Esophagus squamous epithelium (tissue), 5 donors: ENCODE data around the gene MLPH. TPM values are rescaled to one million over a fixed set of nuclear protein-coding genes. Genes with fewer than 3 reads are reported as not detected.
A peak's percentile ranks its signal among the peaks of the same experiment; 100 is the strongest.

ENCODE experiments used
- DNase-seq: peaks from one replicate; lab custom pipeline; 2025; lab: John Stamatoyannopoulos, UW
- H3K27ac ChIP-seq, 4 donors: fragments of 200-600 bp; sonication (generic); one replicate each; pipeline ENCODE4 v1.5.1; 2016 to 2019; ENCODE audit warnings: mild to moderate bottlenecking in 1 of 4
- H3K27me3 ChIP-seq, 4 donors: fragments of 200-600 bp; sonication (generic); 1 replicate in 3 of 4; 2 replicates in 1 of 4; pipeline versions ENCODE4 v1.5.1 to v1.6.0; 2017 to 2021; ENCODE audit warnings: antibody characterized with exemption in 1 of 4
- H3K36me3 ChIP-seq, 3 donors: fragments of 200-600 bp; sonication (generic); one replicate each; pipeline ENCODE4 v1.5.1; 2016 to 2019
- H3K4me1 ChIP-seq, 3 donors: fragments of 200-600 bp; sonication (generic); one replicate each; pipeline ENCODE4 v1.5.1; 2017 to 2019
- H3K4me3 ChIP-seq, 4 donors: fragments of 200-600 bp; sonication (generic); 1 replicate in 3 of 4; 2 replicates in 1 of 4; pipeline ENCODE4 v1.5.1; 2016 to 2019; ENCODE audit warnings: mild to moderate bottlenecking in 2 of 4, moderate library complexity in 1 of 4
- H3K9me3 ChIP-seq, 3 donors: fragments of 200-600 bp; sonication (generic); one replicate each; pipeline ENCODE4 v1.5.1; 2016 to 2019
- CTCF ChIP-seq, 6 experiments: fragments of 450-650 bp in 4 of 6; fragments of 200-600 bp in 2 of 6; sonication (generic) in 2 of 6; IDR thresholded peaks; one replicate each; pipeline ENCODE4 v1.5.1; 2016 to 2019; ENCODE audit warnings: antibody characterized with exemption in 6 of 6, mild to moderate bottlenecking in 4 of 6, moderate library complexity in 4 of 6
- POLR2A ChIP-seq, 4 donors: fragments of 450-650 bp; IDR thresholded peaks; one replicate each; pipeline ENCODE4 v1.6.1; 2017; ENCODE audit warnings: antibody characterized with exemption in 4 of 4, mild to moderate bottlenecking in 4 of 4, moderate library complexity in 3 of 4
- WGBS, 2 donors: methylation state at CpG; one replicate each; pipeline ENCODE4 v1.1.5; 2018; 5-methylcytosine and 5-hydroxymethylcytosine counted together
- intact Hi-C: fragments of 100-400 bp; cut with DNase I; formaldehyde crosslinking; loops from one replicate; pipeline ENCODE4 v1.15.0; 2022
- total RNA-seq, 4 donors: library from RNA; depleted of rRNA; stranded (reverse); fragments of >200 nt; gene quantifications; one replicate each; pipeline ENCODE4 v1.1.0, GENCODE V29; 2016
- donor health status: DM: yes; HTN: yes; CAD: no.

Gene MLPH
- total RNA-seq, 4 donors from 2014 or later = 1.8 to 10.5 (median 7.6) TPM

- Histone ChIP-seq H3K4me1 (peaks cover 6 to 41% (median 18%) of the 10 kb centered on the region in 3 donors), H3K4me3 (no peak overlapping the region), H3K36me3 (no peaks in the 10 kb centered on the region), H3K27me3 (peaks cover 0 to 53% (median 0%) of the 10 kb centered on the region in 4 donors), H3K9me3 (no peaks in the 10 kb centered on the region), H3K27ac (peak overlapping the region in 3 of 4 donors; percentile 26 to 83 (median 48))
- DNase-seq = no peak
- TF ChIP-seq POLR2A (IDR thresholded peaks at IDR 0.05) = no peak
- no peak for TF ChIP-seq CTCF (IDR thresholded peaks at IDR 0.05)
- intact Hi-C loops = no loop called here
- WGBS, 2 donors = 84 to 91% methylated on average over 8 to 10 of the region's 13 CpGs
Observed at GRCh38 chr2:237450583-237450982, 36.5 kb upstream of the MLPH start.

- Histone ChIP-seq H3K36me3 (no peaks in the 10 kb centered on the region), H3K4me1 (peaks cover 6 to 41% (median 18%) of the 10 kb centered on the region in 3 donors), H3K4me3 (no peak overlapping the region), H3K27ac (peak overlapping the region in 2 of 4 donors; percentile 35 to 83), H3K9me3 (no peaks in the 10 kb centered on the region), H3K27me3 (peaks cover 0 to 56% (median 0%) of the 10 kb centered on the region in 4 donors)
- 63 to 64% methylated on average over 8 to 9 of the region's 20 CpGs for WGBS, 2 donors
- DNase-seq = no peak
- intact Hi-C loops = no loop called here
- TF ChIP-seq CTCF (IDR thresholded peaks at IDR 0.05) (peak in 2 of 6 experiments; percentile 11 to 14), POLR2A (IDR thresholded peaks at IDR 0.05) (no peak)
Observed at GRCh38 chr2:237451643-237452469, 35.2 kb upstream of the MLPH start.

- WGBS, 2 donors = 83 to 95% methylated on average over 3 of the region's 3 CpGs
- Histone ChIP-seq H3K27ac (no peak overlapping the region), H3K4me1 (peaks cover 6 to 41% (median 18%) of the 10 kb centered on the region in 3 donors), H3K27me3 (peaks cover 0 to 56% (median 0%) of the 10 kb centered on the region in 4 donors), H3K36me3 (no peaks in the 10 kb centered on the region), H3K9me3 (no peaks in the 10 kb centered on the region), H3K4me3 (no peak overlapping the region)
- intact Hi-C loops = no loop called here
- no peak for TF ChIP-seq POLR2A (IDR thresholded peaks at IDR 0.05)
- no peak for TF ChIP-seq CTCF (IDR thresholded peaks at IDR 0.05)
- no peak for DNase-seq
Observed at GRCh38 chr2:237452861-237453260, 34.2 kb upstream of the MLPH start.

GRCh38 chr2:237453671-237454070, 33.4 kb upstream of the MLPH start:
- no peaks in the 10 kb centered on the region for H3K9me3 ChIP-seq
- DNase-seq = no peak
- peaks cover 0 to 56% (median 0%) of the 10 kb centered on the region in 4 donors for H3K27me3 ChIP-seq
- H3K4me1 ChIP-seq = peaks cover 6 to 34% (median 16%) of the 10 kb centered on the region in 3 donors
- no peaks in the 10 kb centered on the region for H3K36me3 ChIP-seq
- TF ChIP-seq POLR2A (IDR thresholded peaks at IDR 0.05) = no peak
- no peak for TF ChIP-seq CTCF (IDR thresholded peaks at IDR 0.05)
- intact Hi-C loops = no loop called here
- no peak overlapping the region for H3K4me3 ChIP-seq
- WGBS, 2 donors = 43 to 90% methylated on average over 1 to 2 of the region's 3 CpGs
- H3K27ac ChIP-seq = no peak overlapping the region

GRCh38 chr2:237455764-237456163, 31.3 kb upstream of the MLPH start:
- peaks cover 0 to 14% (median 0%) of the 10 kb centered on the region in 3 donors for H3K4me1 ChIP-seq
- peaks cover 0 to 55% (median 0%) of the 10 kb centered on the region in 4 donors for H3K27me3 ChIP-seq
- intact Hi-C loops = no loop called here
- no peak overlapping the region for H3K4me3 ChIP-seq
- H3K27ac ChIP-seq = peak overlapping the region in 2 of 4 donors; percentile 3 to 39
- WGBS, 2 donors = 59 to 66% methylated on average over 5 of the region's 5 CpGs
- no peaks in the 10 kb centered on the region for H3K36me3 ChIP-seq
- TF ChIP-seq POLR2A (IDR thresholded peaks at IDR 0.05) (no peak), CTCF (IDR thresholded peaks at IDR 0.05) (no peak)
- no peak for DNase-seq
- no peaks in the 10 kb centered on the region for H3K9me3 ChIP-seq
